HTR-8/SVneo (cell line): Measurements from ENCODE around the gene C5orf47.

ENCODE experiments used
- DNase-seq: peaks from one replicate; pipeline ENCODE4 v3.0.0; 2011; ENCODE audit warnings: low spot score, mixed read lengths; ENCODE audit not compliant: insufficient read length
- FAIRE-seq: peaks from 2 replicates; lab custom pipeline; 2011; peaks lifted over from hg19 to GRCh38; lab: Jason Lieb, UNC

C5orf47 gene

DNA sequence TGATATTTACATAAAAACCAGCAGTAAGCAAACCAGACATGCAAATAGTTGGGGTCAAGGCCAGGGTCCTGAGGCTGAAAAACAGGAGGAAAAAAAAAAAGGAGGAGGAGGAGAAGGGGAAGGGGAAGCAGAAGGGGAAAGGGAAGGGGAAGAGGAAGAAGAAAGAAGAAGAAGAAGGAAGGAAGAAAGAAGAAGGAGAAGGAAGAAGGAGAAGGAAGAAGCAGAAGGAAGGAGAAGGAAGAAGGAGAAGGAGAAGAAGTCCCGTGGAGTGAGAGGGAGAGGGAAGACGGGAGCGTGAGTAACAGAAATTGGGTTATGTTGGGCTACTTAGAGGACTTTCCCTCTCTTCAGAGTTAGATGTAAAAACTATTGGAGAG is 31.9 kb downstream of the C5orf47 start:
- FAIRE-seq (no peak), DNase-seq (no peak)

- DNase-seq (no peak), FAIRE-seq (no peak)
These were observed 33.6 kb downstream of the C5orf47 start for GRCh38 chr5:174022384-174023095.

GRCh38 chr5:174030286-174030685 is 41.3 kb downstream of the C5orf47 start:
- DNase-seq (no peak), FAIRE-seq (no peak)

GRCh38 chr5:174044466-174045254 is 55.7 kb downstream of the C5orf47 start:
- DNase-seq, result no peak

DNA sequence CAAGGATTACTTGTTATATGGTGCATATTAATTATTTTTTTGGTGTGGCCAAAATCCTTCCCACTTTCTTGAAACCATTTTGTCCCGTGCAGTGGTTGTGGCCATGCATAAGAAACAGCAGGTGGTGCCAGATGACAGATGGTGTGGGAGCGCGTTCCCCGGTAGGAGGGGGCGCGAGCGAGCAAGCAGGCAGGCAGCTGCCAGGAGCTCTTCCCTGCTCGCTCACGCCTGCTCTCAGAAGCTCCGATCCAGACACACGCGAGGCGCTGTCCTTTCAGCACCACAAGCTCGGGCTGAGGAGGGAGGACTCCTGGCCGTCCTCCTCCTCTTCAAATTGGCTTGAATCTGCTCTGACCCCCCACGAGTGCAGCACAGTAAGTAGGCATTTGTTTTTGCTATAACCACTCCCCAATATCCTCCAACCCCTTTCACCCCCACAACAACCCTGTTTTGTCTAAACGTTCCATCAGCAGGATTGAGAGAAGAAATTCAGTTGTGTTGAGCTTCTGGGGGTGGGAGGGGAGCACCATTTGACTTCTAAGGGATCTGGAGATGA is 56.6 kb downstream of the C5orf47 start, which contains the start of gene NSG2:
TSS of gene NSG2 (plus strand) at position 237 of the 556 bp plus-strand sequence. CDS start 1,050 bp downstream, outside the sequence.
- peak; percentile 85 for FAIRE-seq
- peak; percentile 88 for DNase-seq

More at GRCh38 chr5:174044466-174045254, 55.7 kb downstream of the C5orf47 start:
- no peak for FAIRE-seq

GRCh38 chr5:174046558-174046957 is 57.6 kb downstream of the C5orf47 start:
- FAIRE-seq (no peak), DNase-seq (no peak)

GRCh38 chr5:174047472-174048099 is 58.6 kb downstream of the C5orf47 start:
- DNase-seq (no peak), FAIRE-seq (no peak)

DNA sequence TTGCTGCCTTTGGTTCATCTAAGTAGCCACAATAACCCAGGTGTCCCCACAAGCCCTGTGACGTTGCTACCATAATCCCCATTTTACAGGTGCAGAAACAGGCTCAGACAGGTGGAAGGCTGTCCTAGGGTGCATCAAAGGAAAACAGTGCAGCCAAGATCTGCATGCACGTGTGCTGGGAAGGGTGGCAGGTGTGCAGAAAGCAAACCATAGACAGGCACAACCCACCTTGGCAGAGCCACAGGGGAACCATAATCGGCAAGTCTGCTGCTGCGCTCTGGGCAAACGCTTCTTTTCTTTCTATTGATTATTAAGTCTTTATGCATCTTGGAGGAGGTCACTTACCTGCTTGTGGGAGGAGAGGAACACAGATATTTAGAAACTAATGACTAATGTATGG is 63.7 kb downstream of the C5orf47 start:
- DNase-seq (no peak), FAIRE-seq (no peak)

DNA sequence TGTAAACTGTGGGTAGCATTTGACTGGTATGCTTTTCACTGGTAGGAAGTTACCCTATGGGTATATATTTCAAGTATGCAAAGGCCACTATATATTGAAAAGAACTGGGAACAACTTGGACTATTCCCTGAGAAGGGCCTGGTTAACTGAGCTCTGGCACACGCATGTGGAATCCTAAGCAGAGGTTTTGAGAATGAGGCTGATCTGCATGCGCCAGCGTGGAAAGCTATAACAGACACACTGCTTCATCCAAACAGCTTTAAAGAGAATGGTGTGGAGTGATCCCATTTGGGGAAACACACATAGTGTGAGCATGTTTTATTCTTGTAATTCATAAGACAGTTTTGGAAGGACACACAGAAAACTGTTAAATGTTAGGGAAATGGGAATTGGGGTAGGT is 64.9 kb downstream of the C5orf47 start:
- FAIRE-seq, result no peak
- no peak for DNase-seq
